VCaP (cell line): ENCODE measurements around the gene STOML3.

Experiments
- H3K27ac ChIP-seq: fragments of 450-650 bp; 2 replicates; pipeline ENCODE4 v1.5.1; 2017
- TF ChIP-seq, protein P1 (sequence below): fragments of 450-650 bp; conservative IDR thresholded peaks from 2 replicates; pipeline ENCODE4 v1.5.1; 2017; ENCODE audit warnings: mild to moderate bottlenecking, moderate library complexity

Gene STOML3

GRCh38 chr13:38990693-38991092, at the start of gene STOML3:
Gene STOML3, minus strand, starts transcription at chr13:38990831. Its CDS starts 110 bp downstream, at chr13:38990721.
- TF ChIP-seq, protein P1, sequence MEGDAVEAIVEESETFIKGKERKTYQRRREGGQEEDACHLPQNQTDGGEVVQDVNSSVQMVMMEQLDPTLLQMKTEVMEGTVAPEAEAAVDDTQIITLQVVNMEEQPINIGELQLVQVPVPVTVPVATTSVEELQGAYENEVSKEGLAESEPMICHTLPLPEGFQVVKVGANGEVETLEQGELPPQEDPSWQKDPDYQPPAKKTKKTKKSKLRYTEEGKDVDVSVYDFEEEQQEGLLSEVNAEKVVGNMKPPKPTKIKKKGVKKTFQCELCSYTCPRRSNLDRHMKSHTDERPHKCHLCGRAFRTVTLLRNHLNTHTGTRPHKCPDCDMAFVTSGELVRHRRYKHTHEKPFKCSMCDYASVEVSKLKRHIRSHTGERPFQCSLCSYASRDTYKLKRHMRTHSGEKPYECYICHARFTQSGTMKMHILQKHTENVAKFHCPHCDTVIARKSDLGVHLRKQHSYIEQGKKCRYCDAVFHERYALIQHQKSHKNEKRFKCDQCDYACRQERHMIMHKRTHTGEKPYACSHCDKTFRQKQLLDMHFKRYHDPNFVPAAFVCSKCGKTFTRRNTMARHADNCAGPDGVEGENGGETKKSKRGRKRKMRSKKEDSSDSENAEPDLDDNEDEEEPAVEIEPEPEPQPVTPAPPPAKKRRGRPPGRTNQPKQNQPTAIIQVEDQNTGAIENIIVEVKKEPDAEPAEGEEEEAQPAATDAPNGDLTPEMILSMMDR, result no peak
- H3K27ac ChIP-seq, result no peak within 1 kb of the TSS

DNA sequence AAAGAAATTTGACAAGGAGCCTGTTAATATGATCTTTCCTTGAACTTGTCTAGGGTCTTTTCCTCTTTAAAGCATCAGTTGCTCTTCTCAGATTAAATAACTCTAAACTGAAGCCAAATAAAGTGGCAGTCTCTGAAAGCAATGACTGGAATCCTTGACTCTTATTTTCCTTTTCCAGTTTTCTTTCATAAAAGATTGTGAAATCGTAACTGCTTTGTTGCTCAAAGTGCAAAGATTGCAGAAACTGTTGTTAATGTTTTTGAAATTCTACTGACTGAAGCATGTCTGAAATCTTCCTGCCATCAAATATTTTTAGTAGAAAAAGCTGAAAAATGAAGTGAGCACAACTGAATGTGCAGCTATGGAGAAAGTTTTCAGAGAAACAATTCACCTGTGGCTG, 49.6 kb upstream of the STOML3 start:
- no peak overlapping the region for H3K27ac ChIP-seq
- TF ChIP-seq, protein P1, result no peak

DNA sequence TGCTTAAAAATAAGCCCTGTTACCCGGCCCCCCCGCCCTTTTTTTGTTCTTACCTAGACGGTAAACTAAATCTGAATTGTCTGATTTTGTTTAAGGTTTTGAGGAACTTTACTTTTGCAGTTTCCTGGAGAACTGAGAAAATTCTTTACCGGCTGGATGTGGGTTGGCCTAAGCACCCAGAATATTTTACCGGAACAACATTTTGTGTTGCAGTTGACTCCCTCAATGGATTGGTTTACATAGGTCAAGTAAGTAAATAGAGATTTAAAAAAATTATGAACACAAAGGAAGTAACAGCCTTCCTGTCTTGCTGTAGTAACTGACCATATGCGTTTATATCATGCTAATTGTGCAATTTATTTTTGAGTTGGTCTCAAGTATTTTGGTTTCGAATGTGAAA, 48.4 kb upstream of the STOML3 start:
- TF ChIP-seq, protein P1, result no peak
- peak overlapping the region; percentile 91 for H3K27ac ChIP-seq

DNA sequence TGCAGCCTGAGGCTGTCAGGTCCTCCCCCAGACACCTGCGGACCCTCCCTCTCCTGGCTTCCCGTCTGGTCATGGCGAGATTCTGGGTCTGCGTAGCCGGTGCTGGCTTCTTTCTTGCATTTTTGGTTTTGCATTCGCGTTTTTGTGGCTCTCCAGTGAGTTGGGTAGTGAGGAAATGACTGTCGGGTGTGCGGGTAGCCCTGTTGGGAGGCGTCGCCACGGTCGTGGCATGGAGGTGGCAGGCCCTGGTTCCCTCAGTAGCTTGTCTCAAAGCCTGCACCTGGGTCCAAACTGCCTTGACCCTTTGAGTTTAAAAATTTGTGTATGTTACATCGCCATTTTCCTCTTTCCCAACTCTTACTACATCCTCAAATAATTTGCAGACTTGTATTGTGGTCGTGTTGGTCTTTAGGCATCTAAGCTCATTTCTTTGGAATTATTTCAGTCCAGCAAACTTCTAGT, 48.0 kb upstream of the STOML3 start:
- H3K27ac ChIP-seq, result peak overlapping the region; percentile 91

DNA sequence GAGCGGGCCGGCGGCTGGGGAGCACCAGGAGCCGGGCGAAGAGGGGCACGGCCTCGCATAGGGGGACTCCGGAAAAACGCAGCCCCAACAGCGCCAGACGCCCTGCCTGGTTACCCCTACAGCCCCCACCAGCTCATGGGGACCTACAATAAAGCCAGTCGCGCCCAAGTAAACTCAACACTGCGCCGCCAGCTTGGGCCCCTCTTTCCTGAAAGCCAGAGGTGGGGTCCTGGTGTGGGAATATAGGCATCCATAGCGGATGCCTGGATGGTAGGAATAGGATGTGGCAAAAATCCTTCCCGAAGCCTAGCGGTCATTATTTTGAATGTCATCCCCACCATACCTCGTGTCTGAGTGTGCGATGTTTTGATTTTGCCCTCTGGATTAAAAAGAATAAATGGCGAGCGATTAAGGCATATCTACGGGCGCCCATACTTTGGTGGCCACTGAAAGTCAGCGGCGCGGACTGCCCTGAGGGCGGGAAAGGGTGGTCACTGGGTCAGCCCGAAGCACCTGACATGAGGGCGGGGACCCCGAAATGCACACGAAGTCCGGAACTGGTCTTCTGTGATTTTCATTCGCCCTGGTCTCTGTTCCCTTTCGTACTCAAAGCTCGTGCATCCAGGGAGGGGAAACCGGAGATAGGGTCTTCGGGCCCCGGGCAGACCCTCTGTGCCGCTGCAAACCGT, 47.4 kb upstream of the STOML3 start, which contains the start of the genes NHLRC3 and PROSER1:
Gene NHLRC3 (plus strand): TSS at position 577 of the 689 bp plus-strand sequence. CDS start 184 bp downstream, outside the sequence.
Gene PROSER1 (minus strand): TSS at position 210 of the 689 bp plus-strand sequence. CDS start 847 bp downstream, outside the sequence.
- peak within 1 kb of the TSS; percentile 91 for H3K27ac ChIP-seq
- TF ChIP-seq, protein P1, result no peak

More for the DNA sequence above, 48.0 kb upstream of the STOML3 start:
- TF ChIP-seq, protein P1, result no peak

DNA sequence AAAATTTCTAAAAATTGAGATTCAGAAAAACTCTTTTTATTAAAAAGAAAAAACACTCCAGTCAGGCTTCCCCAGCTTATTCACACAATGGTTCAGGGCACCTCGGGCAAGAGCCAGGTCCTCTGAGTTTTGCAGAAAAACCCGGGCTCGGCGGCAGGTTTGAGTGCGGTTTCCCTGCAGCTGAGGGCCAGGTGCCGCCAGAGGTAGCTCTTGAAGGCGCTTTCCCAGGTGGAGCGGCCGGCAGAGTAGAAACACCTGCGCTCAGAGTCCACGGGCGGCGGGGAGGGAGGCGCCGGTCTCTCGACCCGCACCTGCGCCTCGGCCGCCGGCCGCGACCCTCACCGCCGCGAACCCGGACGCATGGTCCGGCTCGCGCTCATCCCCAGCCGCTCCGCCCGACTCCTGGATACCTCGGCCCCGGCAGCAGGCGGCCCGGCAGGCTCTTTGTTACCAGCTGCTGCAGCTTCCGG, 46.8 kb upstream of the STOML3 start:
- peak overlapping the region; percentile 91 for H3K27ac ChIP-seq

GRCh38 chr13:39036212-39036611, 45.6 kb upstream of the STOML3 start:
- TF ChIP-seq, protein P1, result no peak
- peak overlapping the region; percentile 91 for H3K27ac ChIP-seq

More for the DNA sequence above, 46.8 kb upstream of the STOML3 start:
- TF ChIP-seq, protein P1, result 0 out of 2 replicates have a peak, but pooled peaks have one; percentile 8
